ENCODE data around the gene ANKRD35. TPM values are rescaled to one million over a fixed set of nuclear protein-coding genes. Genes with fewer than 3 reads are reported as not detected.

The ANKRD35 gene
- total RNA-seq, 1 experiment from 2014 or later: not detected

GRCh38 chr1:145827966-145828365 lies 57.7 kb downstream of the ANKRD35 start:
- peaks cover 81% of the 10 kb centered on the region for H3K36me3 Mint-ChIP-seq (ENCODE audit: insufficient read depth, unreplicated experiment)
- no peak overlapping the region for H3K4me3 Mint-ChIP-seq (ENCODE audit: unreplicated experiment)
- no peak for TF ChIP-seq CTCF (IDR thresholded peaks at IDR 0.05; ENCODE audit: unreplicated experiment)
- no peaks in the 10 kb centered on the region for H3K27me3 Mint-ChIP-seq (ENCODE audit: insufficient read depth, unreplicated experiment)
- no peaks in the 10 kb centered on the region for H3K9me3 Mint-ChIP-seq (ENCODE audit: unreplicated experiment)
- CTCF ChIA-PET: interaction anchor here (0.7 to 14.2 kb wide), 5 partner anchors 18 to 1964 kb away, joined by 3 to 242 read pairs (median 4); partner anchors contain the start of gene NUDT17
- peaks cover 6% of the 10 kb centered on the region for H3K4me1 Mint-ChIP-seq (ENCODE audit: insufficient read depth, unreplicated experiment)
- POLR2A ChIA-PET: interaction anchor here (0.9 to 5.7 kb wide), 3 partner anchors 11 to 30 kb away, joined by 3 to 92 read pairs (median 48); partner anchors contain the start of genes NUDT17 and PIAS3
- no peak for DNase-seq (ENCODE audit: unreplicated experiment)
- intact Hi-C loops (cut with micrococcal nuclease): loop anchor here (10.0 kb wide), 1 partner anchor 73 kb away; no protein-coding TSS in a partner anchor
- no TSS peak for BruUV-seq (replicated peaks)
- H3K27ac Mint-ChIP-seq (ENCODE audit: low read depth, unreplicated experiment): peak overlapping the region; percentile 1

- no TSS peak for BruUV-seq (replicated peaks)
- H3K36me3 Mint-ChIP-seq (ENCODE audit: insufficient read depth, unreplicated experiment): peaks cover 62% of the 10 kb centered on the region
- peak overlapping the region; percentile 90 for H3K4me3 Mint-ChIP-seq (ENCODE audit: unreplicated experiment)
- peaks cover 6% of the 10 kb centered on the region for H3K4me1 Mint-ChIP-seq (ENCODE audit: insufficient read depth, unreplicated experiment)
- intact Hi-C loops (cut with micrococcal nuclease): loop anchor here (10.0 kb wide), 1 partner anchor 71 kb away; no protein-coding TSS in a partner anchor
- no peaks in the 10 kb centered on the region for H3K27me3 Mint-ChIP-seq (ENCODE audit: insufficient read depth, unreplicated experiment)
- no peak for TF ChIP-seq CTCF (IDR thresholded peaks at IDR 0.05; ENCODE audit: unreplicated experiment)
- ChIA-PET CTCF (interaction anchor here (0.6 to 14.2 kb wide), 15 partner anchors 12 to 200 kb away, joined by 3 to 242 read pairs (median 4); partner anchors contain the start of genes ANKRD35, ITGA10, NUDT17 and PIAS3), POLR2A (interaction anchor here (1.0 to 5.7 kb wide), 10 partner anchors 19 to 138 kb away, joined by 3 to 92 read pairs (median 24); partner anchors contain the start of genes ANKRD34A, LIX1L, NUDT17 and PIAS3)
- no peak overlapping the region for H3K27ac Mint-ChIP-seq (ENCODE audit: low read depth, unreplicated experiment)
- DNase-seq (ENCODE audit: unreplicated experiment): no peak
- H3K9me3 Mint-ChIP-seq (ENCODE audit: unreplicated experiment): no peaks in the 10 kb centered on the region
Measured at GRCh38 chr1:145826030-145826429, 59.6 kb downstream of the ANKRD35 start.

- intact Hi-C loops (cut with micrococcal nuclease): loop anchor here (5.0 to 10.0 kb wide), 3 partner anchors 42 to 102 kb away; no protein-coding TSS in a partner anchor
- H3K36me3 Mint-ChIP-seq (ENCODE audit: insufficient read depth, unreplicated experiment): peaks cover 46% of the 10 kb centered on the region
- no peaks in the 10 kb centered on the region for H3K9me3 Mint-ChIP-seq (ENCODE audit: unreplicated experiment)
- ChIA-PET CTCF (interaction anchor here (0.6 to 14.2 kb wide), 10 partner anchors 10 to 1462 kb away, joined by 3 to 242 read pairs (median 4); partner anchors contain the start of genes ITGA10, NUDT17 and PIAS3), POLR2A (interaction anchor here (0.9 to 5.7 kb wide), 32 partner anchors 8 to 213 kb away, joined by 3 to 92 read pairs (median 6); partner anchors contain the start of genes ANKRD34A, LIX1L, NUDT17 and PIAS3)
- H3K27me3 Mint-ChIP-seq (ENCODE audit: insufficient read depth, unreplicated experiment): no peaks in the 10 kb centered on the region
- H3K27ac Mint-ChIP-seq (ENCODE audit: low read depth, unreplicated experiment): peak overlapping the region; percentile 94
- TF ChIP-seq CTCF (IDR thresholded peaks at IDR 0.05; ENCODE audit: unreplicated experiment): no peak
- DNase-seq (ENCODE audit: unreplicated experiment): no peak
- peaks cover 6% of the 10 kb centered on the region for H3K4me1 Mint-ChIP-seq (ENCODE audit: insufficient read depth, unreplicated experiment)
- H3K4me3 Mint-ChIP-seq (ENCODE audit: unreplicated experiment): peak overlapping the region; percentile 90
- TSS peak; percentile 61 for BruUV-seq (replicated peaks)
Measured at GRCh38 chr1:145824499-145824842, 61.2 kb downstream of the ANKRD35 start.
